ENCODE data around the gene GNAQ. TPM values are rescaled to one million over a fixed set of nuclear protein-coding genes. Genes with fewer than 3 reads are reported as not detected.

The GNAQ gene
- total and polyA plus RNA-seq, 2 of the 13 experiments (the other 11 are each of a cell fraction or from before 2014, with no cell fraction given), result 16.5 to 17.7 TPM

DNA sequence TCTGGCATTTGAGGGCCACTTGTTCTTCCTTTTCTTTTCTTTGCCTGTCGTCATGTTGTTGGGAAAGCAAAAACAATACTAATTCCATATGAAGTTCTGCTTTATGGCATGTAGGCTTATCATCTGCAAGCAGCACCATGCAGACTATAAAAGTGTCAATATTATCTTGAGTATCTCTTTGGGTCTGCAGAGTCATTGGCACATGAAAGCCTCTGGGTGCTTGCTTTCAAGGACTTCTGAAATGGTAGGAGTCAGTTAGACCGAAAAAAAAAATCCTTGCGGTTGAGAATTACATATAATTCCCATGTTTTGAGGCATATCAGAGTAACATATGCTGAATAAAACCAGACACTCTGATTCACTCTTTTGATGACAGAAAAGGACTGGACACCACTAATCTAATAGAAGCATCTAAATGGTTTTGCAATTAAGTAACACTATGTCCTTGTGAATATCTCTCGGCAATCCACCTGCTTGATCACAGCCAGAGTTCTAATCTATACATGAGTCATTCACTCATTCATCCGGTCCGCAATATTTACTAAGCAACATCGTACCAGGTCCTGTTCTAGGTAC is 44.4 kb downstream of the GNAQ start:
- ChIA-PET POLR2A (no interaction called here), CTCF (ENCODE audit: low intra/inter-chr PET ratio, low total read pairs) (no interaction called here)
- Histone ChIP-seq H3K4me1 (ENCODE audit: insufficient read depth, low read length) (peaks cover 41% of the 10 kb centered on the region), H2AFZ (ENCODE audit: low read length) (no peak overlapping the region), H4K20me1 (ENCODE audit: insufficient read depth, low read length) (0 out of 2 replicates have a peak, but pooled peaks cover 8% of the 10 kb centered on the region), H3K9me3 (ENCODE audit: low read length) (no peaks in the 10 kb centered on the region), H3K4me2 (ENCODE audit: low read depth, low read length) (no peak overlapping the region), H3K27me3 (ENCODE audit: control insufficient read depth in 1 of 2, insufficient read depth in 2 of 2, low read length in 2 of 2) (no peaks in the 10 kb centered on the region), H3K79me2 (ENCODE audit: insufficient read depth, low read length) (peaks cover 13% of the 10 kb centered on the region), H3K27ac (ENCODE audit: extremely low read length, insufficient read depth, low read length) (no peak overlapping the region), H3K4me3 (replicated peaks in 1 of 3; ENCODE audit: insufficient read depth in 1 of 3, low read depth in 2 of 3, low read length in 3 of 3) (no peak overlapping the region), H3K36me3 (replicated peaks in 1 of 2; ENCODE audit: control insufficient read depth in 1 of 2, insufficient read depth in 2 of 2, low read length in 2 of 2) (no peaks in the 10 kb centered on the region), H3K9ac (ENCODE audit: insufficient read depth, low read depth, low read length) (no peak overlapping the region)
- no TSS peak for BruUV-seq (replicated peaks)
- no peak for DNase-seq (ENCODE audit: low spot score)
- 96% methylated on average over 7 of the region's 7 CpGs for WGBS (ENCODE audit: low lambda C conversion rate)
- no peak for FAIRE-seq
- ATAC-seq, result no peak
- in situ Hi-C loops (cut with HindIII; ENCODE audit: extremely low pct_ligation_motif_present, low pct_unique_long_range_greater_than_20kb) (loop anchor here (5.0 kb wide), 1 partner anchor 45 kb away; the partner anchor contains the start of gene GNAQ), intact Hi-C loops (cut with micrococcal nuclease; ENCODE audit: unreplicated experiment) (no loop called here)
- TF ChIP-seq TAF15 (IDR thresholded peaks at IDR 0.05; ENCODE audit: low read depth, low read length, poor library complexity, severe bottlenecking) (no peak), KLF13 (CRISPR knock-in tag; IDR thresholded peaks at IDR 0.05) (no peak), MED13 (CRISPR knock-in tag; IDR thresholded peaks at IDR 0.05) (no peak), ZNF550 (CRISPR knock-in tag; IDR thresholded peaks at IDR 0.05; ENCODE audit: borderline replicate concordance) (no peak), BRCA1 (CRISPR knock-in tag; IDR thresholded peaks at IDR 0.05) (no peak), ZNF782 (CRISPR knock-in tag; IDR thresholded peaks at IDR 0.05; ENCODE audit: borderline replicate concordance) (no peak), ZFP62 (CRISPR knock-in tag; IDR thresholded peaks at IDR 0.05) (no peak)
- TF ChIP-seq, protein P1, sequence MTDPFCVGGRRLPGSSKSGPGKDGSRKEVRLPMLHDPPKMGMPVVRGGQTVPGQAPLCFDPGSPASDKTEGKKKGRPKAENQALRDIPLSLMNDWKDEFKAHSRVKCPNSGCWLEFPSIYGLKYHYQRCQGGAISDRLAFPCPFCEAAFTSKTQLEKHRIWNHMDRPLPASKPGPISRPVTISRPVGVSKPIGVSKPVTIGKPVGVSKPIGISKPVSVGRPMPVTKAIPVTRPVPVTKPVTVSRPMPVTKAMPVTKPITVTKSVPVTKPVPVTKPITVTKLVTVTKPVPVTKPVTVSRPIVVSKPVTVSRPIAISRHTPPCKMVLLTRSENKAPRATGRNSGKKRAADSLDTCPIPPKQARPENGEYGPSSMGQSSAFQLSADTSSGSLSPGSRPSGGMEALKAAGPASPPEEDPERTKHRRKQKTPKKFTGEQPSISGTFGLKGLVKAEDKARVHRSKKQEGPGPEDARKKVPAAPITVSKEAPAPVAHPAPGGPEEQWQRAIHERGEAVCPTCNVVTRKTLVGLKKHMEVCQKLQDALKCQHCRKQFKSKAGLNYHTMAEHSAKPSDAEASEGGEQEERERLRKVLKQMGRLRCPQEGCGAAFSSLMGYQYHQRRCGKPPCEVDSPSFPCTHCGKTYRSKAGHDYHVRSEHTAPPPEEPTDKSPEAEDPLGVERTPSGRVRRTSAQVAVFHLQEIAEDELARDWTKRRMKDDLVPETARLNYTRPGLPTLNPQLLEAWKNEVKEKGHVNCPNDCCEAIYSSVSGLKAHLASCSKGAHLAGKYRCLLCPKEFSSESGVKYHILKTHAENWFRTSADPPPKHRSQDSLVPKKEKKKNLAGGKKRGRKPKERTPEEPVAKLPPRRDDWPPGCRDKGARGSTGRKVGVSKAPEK (CRISPR knock-in tag; IDR thresholded peaks at IDR 0.05; ENCODE audit: borderline replicate concordance), result no peak
- TF ChIP-seq, protein P2, sequence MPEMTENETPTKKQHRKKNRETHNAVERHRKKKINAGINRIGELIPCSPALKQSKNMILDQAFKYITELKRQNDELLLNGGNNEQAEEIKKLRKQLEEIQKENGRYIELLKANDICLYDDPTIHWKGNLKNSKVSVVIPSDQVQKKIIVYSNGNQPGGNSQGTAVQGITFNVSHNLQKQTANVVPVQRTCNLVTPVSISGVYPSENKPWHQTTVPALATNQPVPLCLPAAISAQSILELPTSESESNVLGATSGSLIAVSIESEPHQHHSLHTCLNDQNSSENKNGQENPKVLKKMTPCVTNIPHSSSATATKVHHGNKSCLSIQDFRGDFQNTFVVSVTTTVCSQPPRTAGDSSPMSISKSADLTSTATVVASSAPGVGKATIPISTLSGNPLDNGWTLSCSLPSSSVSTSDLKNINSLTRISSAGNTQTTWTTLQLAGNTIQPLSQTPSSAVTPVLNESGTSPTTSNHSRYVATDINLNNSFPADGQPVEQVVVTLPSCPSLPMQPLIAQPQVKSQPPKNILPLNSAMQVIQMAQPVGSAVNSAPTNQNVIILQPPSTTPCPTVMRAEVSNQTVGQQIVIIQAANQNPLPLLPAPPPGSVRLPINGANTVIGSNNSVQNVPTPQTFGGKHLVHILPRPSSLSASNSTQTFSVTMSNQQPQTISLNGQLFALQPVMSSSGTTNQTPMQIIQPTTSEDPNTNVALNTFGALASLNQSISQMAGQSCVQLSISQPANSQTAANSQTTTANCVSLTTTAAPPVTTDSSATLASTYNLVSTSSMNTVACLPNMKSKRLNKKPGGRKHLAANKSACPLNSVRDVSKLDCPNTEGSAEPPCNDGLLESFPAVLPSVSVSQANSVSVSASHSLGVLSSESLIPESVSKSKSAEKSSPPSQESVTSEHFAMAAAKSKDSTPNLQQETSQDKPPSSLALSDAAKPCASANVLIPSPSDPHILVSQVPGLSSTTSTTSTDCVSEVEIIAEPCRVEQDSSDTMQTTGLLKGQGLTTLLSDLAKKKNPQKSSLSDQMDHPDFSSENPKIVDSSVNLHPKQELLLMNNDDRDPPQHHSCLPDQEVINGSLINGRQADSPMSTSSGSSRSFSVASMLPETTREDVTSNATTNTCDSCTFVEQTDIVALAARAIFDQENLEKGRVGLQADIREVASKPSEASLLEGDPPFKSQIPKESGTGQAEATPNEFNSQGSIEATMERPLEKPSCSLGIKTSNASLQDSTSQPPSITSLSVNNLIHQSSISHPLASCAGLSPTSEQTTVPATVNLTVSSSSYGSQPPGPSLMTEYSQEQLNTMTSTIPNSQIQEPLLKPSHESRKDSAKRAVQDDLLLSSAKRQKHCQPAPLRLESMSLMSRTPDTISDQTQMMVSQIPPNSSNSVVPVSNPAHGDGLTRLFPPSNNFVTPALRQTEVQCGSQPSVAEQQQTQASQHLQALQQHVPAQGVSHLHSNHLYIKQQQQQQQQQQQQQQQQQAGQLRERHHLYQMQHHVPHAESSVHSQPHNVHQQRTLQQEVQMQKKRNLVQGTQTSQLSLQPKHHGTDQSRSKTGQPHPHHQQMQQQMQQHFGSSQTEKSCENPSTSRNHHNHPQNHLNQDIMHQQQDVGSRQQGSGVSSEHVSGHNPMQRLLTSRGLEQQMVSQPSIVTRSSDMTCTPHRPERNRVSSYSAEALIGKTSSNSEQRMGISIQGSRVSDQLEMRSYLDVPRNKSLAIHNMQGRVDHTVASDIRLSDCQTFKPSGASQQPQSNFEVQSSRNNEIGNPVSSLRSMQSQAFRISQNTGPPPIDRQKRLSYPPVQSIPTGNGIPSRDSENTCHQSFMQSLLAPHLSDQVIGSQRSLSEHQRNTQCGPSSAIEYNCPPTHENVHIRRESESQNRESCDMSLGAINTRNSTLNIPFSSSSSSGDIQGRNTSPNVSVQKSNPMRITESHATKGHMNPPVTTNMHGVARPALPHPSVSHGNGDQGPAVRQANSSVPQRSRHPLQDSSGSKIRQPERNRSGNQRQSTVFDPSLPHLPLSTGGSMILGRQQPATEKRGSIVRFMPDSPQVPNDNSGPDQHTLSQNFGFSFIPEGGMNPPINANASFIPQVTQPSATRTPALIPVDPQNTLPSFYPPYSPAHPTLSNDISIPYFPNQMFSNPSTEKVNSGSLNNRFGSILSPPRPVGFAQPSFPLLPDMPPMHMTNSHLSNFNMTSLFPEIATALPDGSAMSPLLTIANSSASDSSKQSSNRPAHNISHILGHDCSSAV (CRISPR knock-in tag; IDR thresholded peaks at IDR 0.05; ENCODE audit: borderline replicate concordance), result no peak
- TF ChIP-seq, protein P3, sequence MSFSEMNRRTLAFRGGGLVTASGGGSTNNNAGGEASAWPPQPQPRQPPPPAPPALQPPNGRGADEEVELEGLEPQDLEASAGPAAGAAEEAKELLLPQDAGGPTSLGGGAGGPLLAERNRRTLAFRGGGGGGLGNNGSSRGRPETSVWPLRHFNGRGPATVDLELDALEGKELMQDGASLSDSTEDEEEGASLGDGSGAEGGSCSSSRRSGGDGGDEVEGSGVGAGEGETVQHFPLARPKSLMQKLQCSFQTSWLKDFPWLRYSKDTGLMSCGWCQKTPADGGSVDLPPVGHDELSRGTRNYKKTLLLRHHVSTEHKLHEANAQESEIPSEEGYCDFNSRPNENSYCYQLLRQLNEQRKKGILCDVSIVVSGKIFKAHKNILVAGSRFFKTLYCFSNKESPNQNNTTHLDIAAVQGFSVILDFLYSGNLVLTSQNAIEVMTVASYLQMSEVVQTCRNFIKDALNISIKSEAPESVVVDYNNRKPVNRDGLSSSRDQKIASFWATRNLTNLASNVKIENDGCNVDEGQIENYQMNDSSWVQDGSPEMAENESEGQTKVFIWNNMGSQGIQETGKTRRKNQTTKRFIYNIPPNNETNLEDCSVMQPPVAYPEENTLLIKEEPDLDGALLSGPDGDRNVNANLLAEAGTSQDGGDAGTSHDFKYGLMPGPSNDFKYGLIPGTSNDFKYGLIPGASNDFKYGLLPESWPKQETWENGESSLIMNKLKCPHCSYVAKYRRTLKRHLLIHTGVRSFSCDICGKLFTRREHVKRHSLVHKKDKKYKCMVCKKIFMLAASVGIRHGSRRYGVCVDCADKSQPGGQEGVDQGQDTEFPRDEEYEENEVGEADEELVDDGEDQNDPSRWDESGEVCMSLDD (CRISPR knock-in tag; IDR thresholded peaks at IDR 0.05; ENCODE audit: borderline replicate concordance), result no peak

All from HepG2 (cell line).